GM18907 (cell line): ENCODE data around the gene TCF15.

ENCODE experiments used
- ATAC-seq: cut with Tn5 transposase; IDR thresholded peaks from one replicate; pipeline ENCODE4 v1.9.1; 2021; ENCODE audit warnings: mild to moderate bottlenecking, moderate library complexity; ENCODE audit not compliant: unreplicated experiment

Gene TCF15

GRCh38 chr20:610130-611046 is at the start of gene TCF15:
TSS of gene TCF15 (minus strand) at chr20:610309. CDS start at chr20:610237, 72 bp downstream.
- ATAC-seq: no peak

GRCh38 chr20:658731-659291 is 48.7 kb upstream of the TCF15 start:
- no peak for ATAC-seq

GRCh38 chr20:658202-658601 is 48.1 kb upstream of the TCF15 start:
- ATAC-seq: no peak

GRCh38 chr20:655726-656624 is 45.9 kb upstream of the TCF15 start:
- no peak for ATAC-seq

GRCh38 chr20:654417-654750 is 44.3 kb upstream of the TCF15 start:
- no peak for ATAC-seq

GRCh38 chr20:653590-654416 is 43.7 kb upstream of the TCF15 start:
- ATAC-seq: no peak

- ATAC-seq: peak; percentile 88
Measured at GRCh38 chr20:653110-653589, 43.0 kb upstream of the TCF15 start, which contains the start of gene SRXN1. TSS of gene SRXN1 (minus strand) at chr20:653200. CDS start at chr20:653185, 15 bp downstream.

- peak; percentile 18 for ATAC-seq
Measured at GRCh38 chr20:652615-653109, 42.6 kb upstream of the TCF15 start.

GRCh38 chr20:651713-652614 is 41.9 kb upstream of the TCF15 start:
- no peak for ATAC-seq

- ATAC-seq: no peak
Measured at GRCh38 chr20:650954-651353, 40.8 kb upstream of the TCF15 start.

GRCh38 chr20:650281-650680 is 40.2 kb upstream of the TCF15 start:
- ATAC-seq: no peak

GRCh38 chr20:647479-648019 is 37.4 kb upstream of the TCF15 start:
- ATAC-seq: no peak

- no peak for ATAC-seq
Measured at GRCh38 chr20:646868-647233, 36.7 kb upstream of the TCF15 start.

- ATAC-seq: no peak
Measured at GRCh38 chr20:646107-646867, 36.2 kb upstream of the TCF15 start.

- ATAC-seq: no peak
Measured at GRCh38 chr20:645318-646106, 35.4 kb upstream of the TCF15 start.

GRCh38 chr20:644692-645317 is 34.7 kb upstream of the TCF15 start:
- ATAC-seq: no peak
